GM12878 (cell line): Measurements from ENCODE around the gene SRI. TPM values are rescaled to one million over a fixed set of nuclear protein-coding genes. Genes with fewer than 3 reads are reported as not detected.

Source experiments
- BCL11A ChIP-seq: IDR thresholded peaks from 2 replicates; pipeline ENCODE4 v1.6.1; 2011; ENCODE audit warnings: low read depth, low read length
- BHLHE40 ChIP-seq, 2 experiments: fragments of 450-650 bp in 1 of 2; IDR thresholded peaks; 2 replicates each; pipeline ENCODE4 v1.6.1; 2011 to 2017; ENCODE audit warnings: low read depth in 2 of 2, borderline replicate concordance in 1 of 2, improper control_type of control experiment in 1 of 2, low read length in 1 of 2, mild to moderate bottlenecking in 1 of 2
- CBFB ChIP-seq: IDR thresholded peaks from 2 replicates; pipeline ENCODE4 v1.6.1; 2016; ENCODE audit warnings: antibody characterized with exemption, low read depth
- E2F8 ChIP-seq: fragments of 450-650 bp; IDR thresholded peaks from 2 replicates; pipeline ENCODE4 v1.6.1; 2018; ENCODE audit warnings: mild to moderate bottlenecking, low read depth, moderate library complexity; ENCODE audit not compliant: partially characterized antibody
- GABPA ChIP-seq: IDR thresholded peaks from 2 replicates; pipeline ENCODE4 v1.6.1; 2014; ENCODE audit warnings: antibody characterized with exemption, low read depth, mild to moderate bottlenecking, inconsistent platforms
- IRF3 ChIP-seq: fragments of 450-650 bp; IDR thresholded peaks from 2 replicates; pipeline ENCODE4 v1.6.1; 2014; ENCODE audit warnings: mild to moderate bottlenecking
- MEF2A ChIP-seq: IDR thresholded peaks from 2 replicates; pipeline ENCODE4 v1.6.1; 2011; ENCODE audit warnings: low read depth, mild to moderate bottlenecking, low read length, moderate library complexity; ENCODE audit not compliant: insufficient read depth
- MLLT1 ChIP-seq: fragments of 450-650 bp; IDR thresholded peaks from 2 replicates; pipeline ENCODE4 v1.6.1; 2016; ENCODE audit warnings: mild to moderate bottlenecking
- MXI1 ChIP-seq: fragments of 150-350 bp; IDR thresholded peaks from 2 replicates; pipeline ENCODE4 v1.6.1; 2011; ENCODE audit warnings: low read depth, mild to moderate bottlenecking, inconsistent platforms, low read length, improper control_type of control experiment
- NR2F1 ChIP-seq: fragments of 450-650 bp; conservative IDR thresholded peaks from 2 replicates; pipeline ENCODE4 v1.6.1; 2017; ENCODE audit warnings: mild to moderate bottlenecking
- NRF1 ChIP-seq: conservative IDR thresholded peaks from 2 replicates; pipeline ENCODE4 v1.6.1; 2011; ENCODE audit warnings: mild to moderate bottlenecking, low read depth, low read length, improper control_type of control experiment
- SPI1 ChIP-seq: IDR thresholded peaks from 2 replicates; pipeline ENCODE4 v1.6.1; 2011; ENCODE audit warnings: low read depth, mild to moderate bottlenecking, low read length, moderate library complexity, borderline replicate concordance; ENCODE audit not compliant: insufficient read depth
- SREBF1 ChIP-seq: IDR thresholded peaks from 2 replicates; pipeline ENCODE4 v1.6.1; 2012; ENCODE audit warnings: mild to moderate bottlenecking, low read length
- SUZ12 ChIP-seq: fragments of 200-600 bp; sonication (generic); IDR thresholded peaks from one replicate; pipeline ENCODE4 v1.6.1; 2018; ENCODE audit warnings: antibody characterized with exemption, mild to moderate bottlenecking; ENCODE audit not compliant: unreplicated experiment
- TCF7 ChIP-seq: IDR thresholded peaks from 2 replicates; pipeline ENCODE4 v1.6.1; 2014; ENCODE audit warnings: antibody characterized with exemption, borderline replicate concordance
- ZBTB40 ChIP-seq: fragments of 450-650 bp; IDR thresholded peaks from 2 replicates; pipeline ENCODE4 v1.6.1; 2016; ENCODE audit warnings: mild to moderate bottlenecking, moderate library complexity, borderline replicate concordance
- ZNF384 ChIP-seq: IDR thresholded peaks from 2 replicates; pipeline ENCODE4 v1.6.1; 2012; ENCODE audit warnings: low read depth, mild to moderate bottlenecking, low read length, improper control_type of control experiment, borderline replicate concordance
- polyA plus RNA-seq, 11 experiments: library from polyadenylated mRNA; depleted of rRNA in 4 of 11; unstranded in 6 of 11; stranded (reverse) in 5 of 11; fragments of >200 nt; fragmentation: Nextera tagmentation in 4 of 11; fragmentation: Illumina TruSeq in 1 of 11; extraction: Ambion mirVana in 4 of 11; extraction: Trizol in 1 of 11; gene quantifications; 1 replicate in 1 of 11; 2 replicates in 10 of 11; pipeline versions ENCODE4 v1.2.1 to v1.2.3, GENCODE V29; 2011 to 2016; ENCODE audit warnings: inconsistent platforms in 2 of 11, missing spikeins in 2 of 11, low read depth in 1 of 11
- total RNA-seq, 4 experiments: library from RNA; depleted of rRNA in 3 of 4; stranded (reverse); fragments of >200 nt in 3 of 4; fragmentation: Illumina TruSeq in 1 of 4; extraction: Trizol in 1 of 4; gene quantifications; 2 replicates each; pipeline versions ENCODE4 v1.2.1 to v1.2.3, GENCODE V29; 2013 to 2021

The SRI gene
- total and polyA plus RNA-seq, 10 of the 15 experiments (the other 5 are each of a cell fraction or from before 2014, with no cell fraction given): 94.7 to 588 (median 242) TPM

GRCh38 chr7:88219781-88220747 lies at the start of gene SRI (continued):
- TF ChIP-seq ZNF384 (peak; percentile 90), SREBF1 (peak; percentile 95), TCF7 (no peak), CBFB (no peak), MLLT1 (peak; percentile 81), SPI1 (no peak), NR2F1 (peak; percentile 78), GABPA (no peak), ZBTB40 (peak; percentile 84; the same call in 1 of the 2 replicates), SUZ12 (no peak), IRF3 (no peak), MEF2A (0 out of 2 replicates have a peak, but pooled peaks have one; percentile 43), E2F8 (peak; percentile 57), MXI1 (peak; percentile 73), BCL11A (no peak), NRF1 (0 out of 2 replicates have a peak, but pooled peaks have one; percentile 19), BHLHE40 (IDR thresholded peaks at IDR 0.05; ENCODE audit: borderline replicate concordance in 1 of 2, low read depth in 2 of 2, low read length in 1 of 2) (peak; percentile 94 to 98)
